HL-60/S4 treated with phorbol 12-myristate 13-acetate at 8.2 ng/mL for 4 days and 3 days (cell line): ENCODE measurements around the gene TM4SF20.
"Not testable (repeated sequence)": the region's sequence is repeated elsewhere in the genome, so short reads cannot be mapped to it uniquely, and the experiment has no call there.

Experiments
- in situ Hi-C: fragments of 300-500 bp; cut with MboI; formaldehyde crosslinking; loops from 2 replicates; pipeline ENCODE4 v1.15.0; 2022; ENCODE audit warnings: low sequenced_read_pairs

The TM4SF20 gene

DNA sequence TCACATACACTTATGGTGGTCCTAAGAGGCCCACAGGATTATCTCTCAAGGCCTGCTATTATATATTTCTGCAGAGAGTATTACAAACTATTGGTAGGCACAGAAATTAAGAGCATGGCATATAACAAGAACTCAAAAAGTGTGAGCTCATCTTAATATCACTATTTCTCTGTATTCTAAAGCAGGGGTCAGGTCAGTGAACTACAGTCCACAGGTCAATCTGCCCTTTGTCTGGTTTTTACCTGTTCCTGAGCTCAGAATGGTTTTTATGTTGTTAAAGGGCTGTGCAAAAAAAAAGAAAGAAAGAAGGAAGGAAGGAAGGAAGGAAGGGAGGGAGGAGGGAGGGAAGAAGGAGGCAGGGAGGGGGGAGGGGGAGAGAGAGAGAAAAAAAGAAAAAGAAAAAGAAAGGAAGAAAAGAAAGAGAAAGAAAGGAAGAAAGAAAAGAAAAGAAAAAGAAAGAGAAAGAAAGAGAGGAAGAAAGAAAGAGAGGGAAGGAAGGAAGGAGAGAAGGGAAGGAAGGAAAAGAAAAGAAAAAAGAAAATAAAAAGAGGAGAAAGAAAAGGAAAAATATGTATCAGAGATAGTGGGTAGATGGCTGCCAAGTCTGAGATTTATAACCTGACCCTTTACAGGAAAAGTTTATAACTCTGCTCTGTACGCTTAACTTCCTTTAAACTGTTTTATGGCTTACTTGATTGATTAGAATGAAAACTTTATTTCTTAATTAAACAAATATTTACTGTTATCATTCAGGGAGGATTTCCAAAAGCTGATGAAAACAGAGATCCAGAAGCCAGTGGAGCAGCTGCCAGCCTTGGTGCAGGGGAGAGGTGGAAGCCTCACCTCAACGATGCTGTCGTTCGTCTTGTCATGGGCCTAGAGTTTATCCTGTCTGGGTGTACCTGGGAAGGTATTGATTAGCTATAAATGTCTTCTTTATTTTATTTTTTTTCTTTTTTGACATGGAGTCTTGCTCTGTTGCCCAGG is 19.9 kb upstream of the TM4SF20 start:
- in situ Hi-C loops = no loop called here

- in situ Hi-C loops = no loop called here
Observed at GRCh38 chr2:227397562-227397961, 18.5 kb upstream of the TM4SF20 start.

DNA sequence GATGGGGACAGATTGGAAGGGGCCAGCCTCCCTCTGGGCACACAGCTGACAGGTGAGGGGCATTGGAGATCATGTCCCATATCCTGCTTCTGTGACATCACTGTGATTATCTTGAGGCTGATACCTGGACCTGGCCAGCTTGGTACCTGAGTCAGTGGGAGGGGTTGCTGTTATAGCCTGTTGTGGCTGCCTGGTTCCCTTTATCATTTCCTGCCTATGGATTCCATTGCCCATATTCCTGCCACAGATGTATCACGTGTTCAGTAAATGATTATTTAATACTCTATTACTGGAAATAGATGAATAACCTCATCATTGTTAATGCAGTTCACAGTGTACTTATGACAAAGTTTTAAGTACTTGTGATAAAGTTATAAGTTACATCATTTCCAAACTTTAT is 16.4 kb upstream of the TM4SF20 start:
- in situ Hi-C loops = no loop called here

GRCh38 chr2:227394401-227394800 is 15.3 kb upstream of the TM4SF20 start:
- in situ Hi-C loops = no loop called here

- in situ Hi-C loops = no loop called here
Observed at GRCh38 chr2:227390468-227391256, 11.6 kb upstream of the TM4SF20 start.

- in situ Hi-C loops = no loop called here
Observed at GRCh38 chr2:227389661-227390060, 10.6 kb upstream of the TM4SF20 start.

DNA sequence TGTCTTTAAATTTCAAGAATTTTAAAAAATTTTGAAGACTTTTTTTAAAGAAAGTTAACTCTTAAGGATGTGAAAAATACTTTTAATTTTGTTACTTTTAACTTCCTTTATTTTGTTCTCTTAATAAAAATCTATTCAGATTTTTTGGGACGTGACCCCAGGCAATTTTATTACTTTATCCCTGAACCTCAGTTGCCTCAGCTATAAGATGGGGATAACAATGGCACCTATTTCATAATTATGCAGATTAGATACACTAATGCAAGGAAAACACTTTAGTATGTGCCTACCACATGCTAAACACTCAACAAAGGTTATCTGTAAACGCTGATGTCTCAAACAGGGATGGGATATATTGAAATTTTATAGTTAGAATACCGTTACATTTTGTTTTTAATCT is 10.1 kb upstream of the TM4SF20 start:
- in situ Hi-C loops = no loop called here

- in situ Hi-C loops = no loop called here
Observed at GRCh38 chr2:227388537-227389011, 9.5 kb upstream of the TM4SF20 start.

GRCh38 chr2:227387583-227387982 is 8.5 kb upstream of the TM4SF20 start, which contains the start of gene SCYGR1:
TSS of gene SCYGR1 (minus strand) at chr2:227387949. CDS start at chr2:227387949, 0 bp downstream.
- in situ Hi-C loops = not testable (repeated sequence)

- in situ Hi-C loops = no loop called here
Observed at GRCh38 chr2:227386630-227387029, 7.5 kb upstream of the TM4SF20 start.

GRCh38 chr2:227383686-227384085 is 4.6 kb upstream of the TM4SF20 start:
- in situ Hi-C loops = no loop called here

DNA sequence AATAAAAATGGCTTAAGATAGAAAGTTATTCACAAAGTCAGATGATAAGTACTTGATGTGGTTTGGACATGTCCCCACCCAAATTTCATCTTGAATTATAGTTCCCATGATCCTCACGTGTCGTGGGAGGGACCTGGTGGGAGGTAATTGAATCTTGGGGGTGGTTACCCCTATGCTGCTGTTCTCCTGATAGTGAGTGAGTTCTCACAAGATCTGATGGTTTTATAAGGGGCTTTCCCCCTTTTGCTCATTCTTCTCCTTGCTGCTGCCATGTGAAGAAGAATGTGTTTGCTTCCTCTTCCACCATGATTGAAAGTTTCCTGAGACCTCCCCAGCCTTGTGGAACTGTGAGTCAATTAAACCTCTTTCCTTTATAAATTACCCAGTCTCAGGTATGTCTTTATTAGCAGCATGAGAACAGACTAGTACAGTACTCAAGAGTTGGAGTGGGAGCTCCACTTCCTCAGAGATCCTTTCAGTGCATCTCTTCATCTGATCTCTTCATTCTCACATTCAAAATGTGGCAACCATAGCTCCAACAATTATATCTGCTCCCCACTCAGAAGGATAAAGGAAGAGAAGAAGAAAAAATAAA is 3.2 kb upstream of the TM4SF20 start:
- in situ Hi-C loops = not testable (repeated sequence)

- in situ Hi-C loops = no loop called here
Observed at GRCh38 chr2:227378371-227378782, 729 bp downstream of the TM4SF20 start.

DNA sequence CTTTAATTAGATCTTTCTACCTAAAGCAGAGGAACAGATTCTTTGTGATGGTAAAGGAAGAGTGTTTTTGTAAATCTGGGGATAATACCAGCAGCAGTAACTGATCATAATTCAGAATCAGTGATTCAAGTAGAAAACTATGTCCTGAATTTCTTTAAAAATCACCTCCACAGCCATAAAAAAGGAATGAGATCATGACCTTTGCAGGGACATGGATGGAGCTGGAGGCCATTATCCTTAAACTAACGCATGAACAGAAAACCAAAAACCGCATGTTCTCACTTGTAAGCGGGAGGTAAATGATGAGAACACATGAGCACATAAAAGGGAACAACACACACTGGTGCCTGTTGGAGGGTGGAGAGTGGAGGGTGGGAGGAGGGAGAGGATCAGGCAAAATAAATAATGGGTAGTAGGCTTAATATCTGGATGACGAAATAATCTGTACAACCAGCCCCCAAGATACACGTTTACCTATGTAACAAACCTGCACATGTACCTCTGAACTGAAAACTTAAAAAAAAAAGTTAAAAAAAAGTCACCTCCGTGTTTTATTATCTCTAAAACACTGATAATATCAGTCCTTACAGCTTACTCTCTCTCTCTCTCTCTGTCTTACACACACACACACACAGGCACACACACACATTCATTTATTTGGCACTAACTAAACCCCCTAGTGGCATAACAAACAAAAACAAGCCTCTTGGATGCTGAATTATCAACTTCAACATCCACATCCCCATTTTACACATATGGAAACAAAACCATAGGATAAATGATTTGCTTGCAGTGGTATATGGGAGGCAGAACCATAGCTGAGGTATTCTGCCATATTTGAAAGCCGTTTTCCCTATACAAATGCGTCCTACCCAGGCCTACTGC is 1.4 kb downstream of the TM4SF20 start:
- in situ Hi-C loops = no loop called here

- in situ Hi-C loops = no loop called here
Observed at GRCh38 chr2:227376656-227377396, 2.3 kb downstream of the TM4SF20 start.

GRCh38 chr2:227374158-227374557 is 4.9 kb downstream of the TM4SF20 start:
- in situ Hi-C loops = no loop called here

- in situ Hi-C loops = no loop called here
Observed at GRCh38 chr2:227373389-227373788, 5.7 kb downstream of the TM4SF20 start.

DNA sequence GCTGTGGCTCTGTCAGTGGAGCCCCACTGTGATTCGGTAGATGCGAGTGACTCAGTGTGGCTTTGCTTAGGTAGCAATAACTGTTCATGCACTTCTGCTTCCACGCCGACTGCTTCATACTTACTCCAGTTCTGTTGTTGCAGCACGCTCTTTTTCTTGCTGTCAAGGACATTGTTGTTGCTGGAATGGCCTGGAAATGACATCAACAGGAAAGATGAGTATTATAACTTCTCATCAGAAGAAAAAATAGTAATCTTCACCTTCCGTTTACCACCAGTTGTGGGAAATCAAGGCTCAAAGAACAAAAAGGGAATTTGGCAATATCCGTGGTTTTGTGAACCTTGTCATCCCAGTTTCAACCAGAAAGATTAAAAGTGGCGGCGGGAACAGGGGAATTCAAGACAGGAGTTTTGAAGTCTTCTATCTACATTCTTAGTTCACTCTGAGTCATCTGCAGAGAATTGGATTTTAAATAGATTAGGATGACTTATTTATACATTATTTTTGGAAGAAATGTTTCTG is 8.3 kb downstream of the TM4SF20 start:
- in situ Hi-C loops = no loop called here

GRCh38 chr2:227370092-227370491 is 9.0 kb downstream of the TM4SF20 start:
- in situ Hi-C loops = no loop called here
